Stimulated activated CD8-positive, alpha-beta memory T cell treated with anti-CD3 and anti-CD28 coated beads, Interleukin-12 subunit alpha, Interleukin-12 subunit beta, amount 100 ng/mL, for 24 hours (primary cell): ENCODE data around the gene HLF.
A peak's percentile ranks its signal among the peaks of the same experiment; 100 is the strongest.

Source experiments
- DNase-seq: peaks from one replicate; pipeline ENCODE4 v3.0.0-alpha.2; 2020; ENCODE audit errors: extremely low read depth

HLF gene

DNA sequence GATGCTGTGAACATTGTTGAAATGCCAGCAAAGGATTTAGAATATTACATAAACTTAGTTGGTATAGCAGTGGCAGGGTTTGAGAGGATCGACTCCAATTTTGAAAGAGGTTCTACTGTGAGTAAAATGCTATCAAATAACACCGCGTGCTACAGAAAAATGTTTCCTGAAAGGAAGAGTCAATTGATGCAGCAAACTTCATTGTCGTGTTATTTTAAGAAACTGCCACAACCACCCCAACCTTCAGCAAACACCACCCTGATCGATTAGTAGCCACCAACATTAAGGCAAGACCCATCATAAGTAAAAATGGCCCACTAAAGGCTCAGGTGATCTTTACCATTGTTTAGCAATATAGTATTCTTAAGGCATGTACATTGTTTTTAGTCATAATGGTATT, 27.3 kb downstream of the HLF start:
- DNase-seq, result no peak

DNA sequence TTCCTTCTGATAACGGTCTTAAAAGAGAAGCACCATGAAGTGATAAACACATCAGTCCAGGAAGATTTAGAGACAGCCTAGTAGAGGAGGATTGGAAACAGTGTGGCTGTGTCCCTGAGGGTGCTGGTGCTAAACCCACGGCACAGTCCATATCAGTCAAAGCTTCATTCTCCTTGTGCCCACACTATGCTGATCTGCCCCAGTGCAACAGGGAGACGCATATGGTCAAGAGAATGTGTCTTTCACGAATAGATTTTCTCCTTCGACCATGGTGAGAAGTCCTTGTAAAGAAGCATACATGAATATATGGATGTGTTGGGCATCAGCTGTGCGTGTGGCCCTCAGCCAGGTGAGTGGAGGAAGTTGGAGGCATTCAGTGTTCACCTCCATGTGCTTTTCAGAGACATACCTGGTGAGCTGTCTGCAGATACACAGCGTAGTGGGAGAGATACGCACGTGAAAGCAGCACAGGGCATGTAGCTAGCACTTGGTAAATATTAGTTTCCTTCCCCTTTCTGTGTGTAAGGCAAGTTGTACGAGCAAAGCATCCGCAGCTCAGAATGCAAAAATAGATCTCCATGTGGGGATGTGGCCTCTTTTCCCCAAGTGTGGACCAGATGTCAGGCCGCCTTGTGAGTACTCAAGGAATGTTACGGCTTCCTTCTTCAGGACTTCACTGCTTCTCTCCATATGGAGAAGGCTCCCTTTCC, 29.4 kb downstream of the HLF start:
- DNase-seq, result no peak

DNA sequence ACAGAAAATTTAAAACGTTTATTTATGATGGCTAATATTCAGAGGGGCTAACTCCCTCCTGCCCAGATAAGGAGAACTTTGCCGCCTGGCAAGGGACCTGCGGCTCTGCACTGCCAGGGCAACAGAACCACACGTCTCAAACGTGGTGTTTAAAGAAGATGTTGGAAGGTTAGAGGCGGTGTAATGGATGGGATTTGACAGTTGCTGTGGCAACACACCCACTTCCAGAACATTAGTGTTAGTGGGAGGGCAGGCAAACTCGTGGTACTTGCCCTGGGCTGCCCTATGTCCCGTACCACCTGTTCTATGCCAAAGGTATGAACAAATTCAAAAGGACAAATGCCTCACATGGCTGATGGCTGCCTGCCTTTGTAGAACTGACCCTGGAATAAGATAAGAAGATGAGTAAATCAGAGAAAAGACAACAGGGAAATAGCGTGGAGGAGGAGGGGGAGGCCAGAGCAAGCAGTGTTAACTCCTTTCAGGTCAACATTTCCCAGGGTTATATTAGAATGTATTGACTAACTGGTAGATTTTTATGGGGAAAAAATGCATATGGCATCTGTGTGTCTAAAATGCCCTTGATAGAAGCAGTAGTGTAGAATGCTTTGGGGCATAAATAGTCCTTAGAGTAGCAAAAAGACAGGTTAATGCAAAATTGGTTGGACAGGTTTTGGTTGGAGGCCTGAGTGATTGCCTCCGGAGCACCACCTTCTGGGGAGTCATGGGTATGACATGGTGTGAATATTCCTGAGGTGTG, 30.8 kb downstream of the HLF start:
- peak; percentile 3 for DNase-seq

DNA sequence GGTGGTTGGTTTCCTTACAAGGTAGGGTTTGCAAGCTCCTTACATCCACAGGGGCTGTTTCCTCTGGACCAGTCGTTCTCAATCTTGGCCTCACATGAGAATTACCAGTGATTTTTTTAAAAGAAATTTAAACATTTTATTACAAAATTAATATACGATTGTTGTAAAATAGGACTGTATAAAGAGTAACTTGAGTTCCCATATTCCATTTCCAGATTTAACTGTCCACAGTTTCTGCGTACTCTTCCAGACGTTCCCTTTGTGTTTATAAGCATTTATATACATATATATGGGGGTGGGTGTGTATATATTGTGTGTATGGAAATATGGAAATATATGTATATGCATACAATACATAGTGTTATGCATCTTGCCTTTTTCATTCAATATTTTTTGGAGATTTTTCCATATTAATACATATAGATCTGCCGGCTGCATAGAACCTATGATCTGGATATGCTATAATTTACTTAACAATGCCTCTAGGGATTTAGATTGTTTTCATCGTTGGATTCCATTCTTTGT, 31.5 kb downstream of the HLF start:
- no peak for DNase-seq

DNA sequence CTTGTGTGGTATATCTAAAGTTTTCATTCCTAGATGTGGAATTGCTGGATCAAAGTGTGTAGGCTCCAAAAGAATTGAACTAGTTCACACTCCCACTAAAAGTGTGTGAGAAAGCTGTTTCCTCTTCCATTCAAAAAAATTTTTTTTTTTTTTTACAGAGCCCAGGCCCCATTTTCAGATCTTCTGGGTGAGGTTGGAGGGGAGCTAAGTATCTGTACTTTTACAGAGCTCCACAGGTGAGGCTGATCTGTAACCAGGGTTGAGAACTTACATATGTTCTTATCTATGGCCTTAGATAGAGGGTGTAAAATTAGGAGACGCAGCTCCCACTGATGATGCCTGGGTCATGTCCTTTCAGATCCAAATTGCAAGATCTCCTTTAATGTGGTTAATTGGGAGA, 31.9 kb downstream of the HLF start:
- DNase-seq, result no peak

GRCh38 chr17:55298111-55298730, 33.5 kb downstream of the HLF start:
- DNase-seq, result no peak

GRCh38 chr17:55299162-55299838, 34.5 kb downstream of the HLF start:
- DNase-seq, result no peak

DNA sequence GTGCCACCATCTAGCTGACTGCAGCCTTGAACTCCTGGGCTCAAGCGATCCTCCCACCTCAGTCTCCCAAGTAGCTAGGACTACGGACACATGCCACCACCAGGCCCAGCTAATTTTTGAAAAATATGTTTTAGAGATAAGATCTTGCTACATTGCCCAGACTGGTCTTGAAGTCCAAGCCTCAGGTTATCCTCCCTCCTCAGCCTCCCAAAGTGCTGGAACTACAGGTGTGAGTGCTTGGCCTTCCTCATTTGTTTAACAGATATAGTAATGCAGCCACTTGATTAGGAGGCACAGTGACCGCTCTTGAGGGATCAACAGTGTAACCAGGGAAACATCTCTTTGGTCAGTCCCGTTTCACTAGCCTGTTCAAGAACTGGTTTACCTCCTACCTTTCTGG, 35.1 kb downstream of the HLF start:
- DNase-seq, result no peak

- no peak for DNase-seq
These were observed 35.9 kb downstream of the HLF start for GRCh38 chr17:55300479-55301290.

- no peak for DNase-seq
These were observed 37.0 kb downstream of the HLF start for GRCh38 chr17:55301521-55302406.

- DNase-seq, result no peak
These were observed 37.6 kb downstream of the HLF start for GRCh38 chr17:55302407-55302787.

- no peak for DNase-seq
These were observed 38.3 kb downstream of the HLF start for GRCh38 chr17:55303008-55303493.

DNA sequence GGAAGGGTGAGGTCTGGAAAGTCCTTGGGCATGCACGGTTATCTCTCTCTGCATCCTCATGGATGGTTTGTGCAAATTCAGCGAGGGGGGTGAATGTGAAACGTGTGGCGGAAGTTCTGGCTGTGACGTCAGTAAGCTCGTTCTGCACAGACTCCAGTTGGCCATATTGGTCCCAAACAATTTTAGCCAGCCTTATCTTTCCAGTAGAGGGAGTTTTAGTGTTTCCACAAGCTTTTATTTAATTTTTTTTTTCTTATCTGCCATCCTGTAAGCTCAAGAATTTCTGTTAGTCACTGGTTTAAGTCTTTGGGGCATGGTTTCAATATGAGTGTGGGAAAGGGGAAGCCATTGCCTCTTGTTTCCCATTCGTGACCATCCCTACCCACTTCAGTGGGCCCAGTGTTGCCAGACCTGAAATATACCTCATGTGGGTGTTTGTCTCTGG, 39.0 kb downstream of the HLF start:
- no peak for DNase-seq

- no peak for DNase-seq
These were observed 39.6 kb downstream of the HLF start for GRCh38 chr17:55304171-55304859.

- no peak for DNase-seq
These were observed 40.7 kb downstream of the HLF start for GRCh38 chr17:55305321-55306087.

DNA sequence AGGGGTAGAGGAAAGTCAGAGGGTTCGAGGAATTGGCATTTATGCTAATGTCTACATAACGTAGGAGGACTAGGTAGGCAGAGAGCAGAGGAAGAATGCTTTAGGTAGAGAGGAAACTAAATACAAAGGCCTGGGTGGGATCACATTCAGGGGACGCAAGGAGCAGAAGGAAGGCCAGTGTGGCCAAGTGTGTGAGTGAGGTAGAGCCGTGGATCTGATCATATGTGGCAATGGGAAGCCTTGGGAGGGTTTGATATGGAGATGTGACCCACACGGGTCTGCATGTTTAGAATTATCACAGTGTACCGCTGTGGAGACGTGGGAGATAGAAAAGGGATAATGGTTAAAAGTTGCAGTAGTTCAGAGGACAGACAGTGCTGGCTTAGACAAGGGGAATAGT, 43.1 kb downstream of the HLF start:
- DNase-seq, result no peak

GRCh38 chr17:55308613-55309391, 44.0 kb downstream of the HLF start:
- no peak for DNase-seq
